PC-3 (cell line): ENCODE measurements around the gene IGSF9B. TPM values are rescaled to one million over a fixed set of nuclear protein-coding genes. Genes with fewer than 3 reads are reported as not detected.

Experiments used
- ATAC-seq: fragments of 200-7000 bp; cut with Tn5 transposase; 2 replicates; pipeline ENCODE4 v1.9.1; 2020; ENCODE audit warnings: mild to moderate bottlenecking, moderate library complexity
- BruUV-seq: library from RNA; stranded (reverse); fragments of 400-500 nt; replicated peaks from 2 replicates; lab custom pipeline; 2021; lab: Mats Ljungman, UMichigan
- CTCF ChIA-PET: fragments of 300-600 bp; sonication (Branson Sonifier 250); formaldehyde crosslinking; loops from one replicate; lab custom pipeline; 2022; ENCODE audit warnings: antibody characterized with exemption; lab: Charles Lee
- POLR2A ChIA-PET: fragments of 300-600 bp; sonication (Branson Sonifier 250); formaldehyde crosslinking; loops from one replicate; lab custom pipeline; 2022; ENCODE audit warnings: antibody characterized with exemption; ENCODE audit not compliant: unreplicated experiment; lab: Charles Lee
- DNase-seq: peaks from one replicate; pipeline ENCODE4 v3.0.0-alpha.2; 2015
- H2AFZ ChIP-seq: fragments of 300-600 bp; sonication (generic); 2 replicates; pipeline ENCODE4 v1.6.0; 2016; ENCODE audit warnings: antibody characterized with exemption, low read length
- H3F3A ChIP-seq: fragments of 300-600 bp; sonication (generic); one replicate; pipeline ENCODE4 v1.6.0; 2017; ENCODE audit warnings: antibody characterized with exemption, low read length, control low read depth, mild to moderate bottlenecking; ENCODE audit not compliant: unreplicated experiment
- H3K27ac ChIP-seq: fragments of 300-600 bp; sonication (generic); 2 replicates; pipeline ENCODE4 v1.5.1; 2016; ENCODE audit warnings: mild to moderate bottlenecking, low read length
- H3K27me3 ChIP-seq: fragments of 300-600 bp; sonication (generic); 2 replicates; pipeline ENCODE4 v1.6.1; 2016; ENCODE audit warnings: low read length, mixed read lengths
- H3K36me3 ChIP-seq: fragments of 300-600 bp; sonication (generic); 2 replicates; pipeline ENCODE4 v1.6.1; 2016; ENCODE audit warnings: low read depth, mixed run types, low read length, mixed read lengths
- H3K4me1 ChIP-seq: fragments of 300-600 bp; sonication (generic); 2 replicates; pipeline ENCODE4 v1.5.1; 2016; ENCODE audit warnings: low read length; ENCODE audit not compliant: insufficient read depth
- H3K4me2 ChIP-seq: fragments of 300-600 bp; sonication (generic); 2 replicates; pipeline ENCODE4 v1.6.0; 2016; ENCODE audit warnings: low read length
- H3K4me3 ChIP-seq: fragments of 300-600 bp; sonication (generic); 2 replicates; pipeline ENCODE4 v1.5.1; 2016; ENCODE audit warnings: mild to moderate bottlenecking, low read length, mixed read lengths
- H3K79me2 ChIP-seq: fragments of 300-600 bp; sonication (generic); 2 replicates; pipeline ENCODE4 v1.6.1; 2017; ENCODE audit warnings: low read length, mixed read lengths
- H3K9ac ChIP-seq: fragments of 300-600 bp; sonication (generic); 2 replicates; pipeline ENCODE4 v1.6.0; 2016; ENCODE audit warnings: mild to moderate bottlenecking, low read length
- H3K9me2 ChIP-seq: fragments of 300-600 bp; sonication (generic); replicated peaks from 2 replicates; pipeline ENCODE4 v1.6.1; 2016; ENCODE audit warnings: mixed run types, low read length, mixed read lengths
- H3K9me3 ChIP-seq: fragments of 300-600 bp; sonication (generic); 2 replicates; pipeline ENCODE4 v1.6.1; 2016; ENCODE audit warnings: low read length, mixed read lengths
- H4K20me1 ChIP-seq: fragments of 300-600 bp; sonication (generic); 2 replicates; pipeline ENCODE4 v1.6.1; 2016; ENCODE audit warnings: low read length, mixed read lengths
- CTCF ChIP-seq: fragments of 300-600 bp; sonication (generic); conservative IDR thresholded peaks from 2 replicates; pipeline ENCODE4 v1.5.1; 2017; ENCODE audit warnings: antibody characterized with exemption, low read depth, mild to moderate bottlenecking, low read length
- EZH2 ChIP-seq: fragments of 300-600 bp; sonication (generic); IDR thresholded peaks from one replicate; pipeline ENCODE4 v1.6.1; 2017; ENCODE audit warnings: antibody characterized with exemption, mild to moderate bottlenecking, low read length; ENCODE audit not compliant: unreplicated experiment
- EZH2phosphoT487 ChIP-seq: fragments of 300-600 bp; sonication (generic); IDR thresholded peaks from 2 replicates; pipeline ENCODE4 v1.6.1; 2018; ENCODE audit warnings: mild to moderate bottlenecking, antibody characterized with exemption, low read length, borderline replicate concordance
- intact Hi-C: fragments of 100-400 bp; cut with micrococcal nuclease; formaldehyde crosslinking; loops from 2 replicates; pipeline ENCODE4 v1.9.0; 2023
- total RNA-seq: library from RNA; depleted of rRNA; stranded (reverse); fragments of >200 nt; gene quantifications from 2 replicates; pipeline ENCODE4 v1.2.3, GENCODE V29; 2014

Gene IGSF9B
- total RNA-seq, 1 experiment from 2014 or later = 0.58 TPM

GRCh38 chr11:133918608-133919260, 38.0 kb downstream of the IGSF9B start:
- Histone ChIP-seq H3K36me3 (no peaks in the 10 kb centered on the region), H3K4me2 (no peak overlapping the region), H3K79me2 (no peaks in the 10 kb centered on the region), H3K4me3 (no peak overlapping the region), H3F3A (no peaks in the 10 kb centered on the region), H2AFZ (no peak overlapping the region), H4K20me1 (no peaks in the 10 kb centered on the region), H3K4me1 (no peaks in the 10 kb centered on the region), H3K9me2 (no peaks in the 10 kb centered on the region), H3K27ac (no peak overlapping the region), H3K9ac (no peak overlapping the region), H3K9me3 (no peaks in the 10 kb centered on the region; the same call in 1 of the 2 replicates), H3K27me3 (no peaks in the 10 kb centered on the region; the same call in 1 of the 2 replicates)
- ATAC-seq (no peak), DNase-seq (no peak)
- CTCF ChIA-PET = no interaction called here
- intact Hi-C loops = no loop called here
- POLR2A ChIA-PET = no interaction called here
- no peak for TF ChIP-seq EZH2phosphoT487
- no peak for TF ChIP-seq CTCF
- TF ChIP-seq EZH2 = no peak
- BruUV-seq = no TSS peak

GRCh38 chr11:133917921-133918607, 38.7 kb downstream of the IGSF9B start:
- H4K20me1 ChIP-seq = no peaks in the 10 kb centered on the region
- no TSS peak for BruUV-seq
- H2AFZ ChIP-seq = no peak overlapping the region
- H3K27me3 ChIP-seq = no peaks in the 10 kb centered on the region; the same call in 1 of the 2 replicates
- no peaks in the 10 kb centered on the region for H3K4me1 ChIP-seq
- H3K36me3 ChIP-seq = no peaks in the 10 kb centered on the region
- no peak for TF ChIP-seq EZH2phosphoT487
- TF ChIP-seq EZH2 = no peak
- no peak for TF ChIP-seq CTCF
- DNase-seq (no peak), ATAC-seq (no peak)
- intact Hi-C loops = no loop called here
- H3K79me2 ChIP-seq = no peaks in the 10 kb centered on the region
- H3K9me3 ChIP-seq = no peaks in the 10 kb centered on the region; the same call in 1 of the 2 replicates
- no peak overlapping the region for H3K4me2 ChIP-seq
- H3K9me2 ChIP-seq = no peaks in the 10 kb centered on the region
- ChIA-PET CTCF (no interaction called here), POLR2A (no interaction called here)
- no peak overlapping the region for H3K27ac ChIP-seq
- H3K4me3 ChIP-seq = no peak overlapping the region
- no peak overlapping the region for H3K9ac ChIP-seq
- H3F3A ChIP-seq = no peaks in the 10 kb centered on the region

GRCh38 chr11:133916784-133917440, 39.9 kb downstream of the IGSF9B start:
- Histone ChIP-seq H3K9me3 (no peaks in the 10 kb centered on the region), H3K9me2 (no peaks in the 10 kb centered on the region), H3K27me3 (no peaks in the 10 kb centered on the region; the same call in 1 of the 2 replicates), H3K79me2 (no peaks in the 10 kb centered on the region), H3K36me3 (no peaks in the 10 kb centered on the region), H3K4me1 (no peaks in the 10 kb centered on the region), H3K4me2 (no peak overlapping the region), H3F3A (no peaks in the 10 kb centered on the region), H4K20me1 (no peaks in the 10 kb centered on the region), H3K9ac (no peak overlapping the region), H3K4me3 (no peak overlapping the region), H3K27ac (no peak overlapping the region), H2AFZ (no peak overlapping the region)
- intact Hi-C loops = no loop called here
- no TSS peak for BruUV-seq
- ATAC-seq (no peak), DNase-seq (no peak)
- no peak for TF ChIP-seq CTCF
- TF ChIP-seq EZH2phosphoT487 = no peak
- ChIA-PET POLR2A (no interaction called here), CTCF (no interaction called here)
